Neural cell (in vitro differentiated cells): ENCODE data around the gene BRCA2. TPM values are rescaled to one million over a fixed set of nuclear protein-coding genes. Genes with fewer than 3 reads are reported as not detected.

Source experiments
- H2AFZ ChIP-seq: fragments of 200-600, 300-800 bp; sonication (generic), shearing (Covaris generic); 2 replicates; pipeline ENCODE4 v1.6.0; 2014; ENCODE audit warnings: low read depth, mild to moderate bottlenecking, antibody characterized with exemption, low read length, moderate library complexity
- H3F3A ChIP-seq: fragments of 200-600 bp; shearing (Covaris generic); 2 replicates; pipeline ENCODE4 v1.6.1; 2016; ENCODE audit warnings: mild to moderate bottlenecking, moderate library complexity, mixed read lengths, antibody characterized with exemption, low read length; ENCODE audit not compliant: insufficient read depth, poor library complexity, severe bottlenecking
- H3K27ac ChIP-seq: fragments of 200-600, 300-800 bp; sonication (generic), shearing (Covaris generic); 2 replicates; pipeline ENCODE4 v1.5.1; 2014; ENCODE audit warnings: mild to moderate bottlenecking, low read length, moderate library complexity
- H3K27me3 ChIP-seq: fragments of 300-800, 200-600 bp; sonication (generic), shearing (Covaris generic); 2 replicates; pipeline ENCODE4 v1.6.0; 2014; ENCODE audit warnings: mild to moderate bottlenecking, low read depth, low read length, moderate library complexity; ENCODE audit not compliant: insufficient read depth
- H3K36me3 ChIP-seq: fragments of 300-800, 200-600 bp; sonication (generic), shearing (Covaris generic); 2 replicates; pipeline ENCODE4 v1.5.1; 2014; ENCODE audit warnings: mild to moderate bottlenecking, antibody characterized with exemption, low read length, moderate library complexity; ENCODE audit not compliant: insufficient read depth
- H3K4me2 ChIP-seq: fragments of 300-800, 200-600 bp; sonication (generic), shearing (Covaris generic); 2 replicates; pipeline ENCODE4 v1.6.0; 2014; ENCODE audit warnings: mild to moderate bottlenecking, low read length
- H3K4me3 ChIP-seq: fragments of 300-800, 200-600 bp; sonication (generic), shearing (Covaris generic); 2 replicates; pipeline ENCODE4 v1.5.1; 2014; ENCODE audit warnings: mild to moderate bottlenecking, low read length, moderate library complexity
- H3K79me2 ChIP-seq: fragments of 200-600 bp; shearing (Covaris generic); replicated peaks from 2 replicates; pipeline ENCODE4 v1.6.0; 2014; ENCODE audit warnings: mild to moderate bottlenecking, low read length, moderate library complexity; ENCODE audit not compliant: insufficient read depth
- H3K9ac ChIP-seq: fragments of 300-800, 200-600 bp; sonication (generic), shearing (Covaris generic); 2 replicates; pipeline ENCODE4 v1.6.1; 2016; ENCODE audit warnings: mild to moderate bottlenecking, low read length, mixed read lengths
- H3K9me2 ChIP-seq: fragments of 200-600 bp; shearing (Covaris generic); 2 replicates; pipeline ENCODE4 v1.6.1; 2016; ENCODE audit warnings: mild to moderate bottlenecking, low read length, mixed read lengths; ENCODE audit not compliant: insufficient read depth
- H3K9me3 ChIP-seq: fragments of 200-600, 300-800 bp; sonication (generic), shearing (Covaris generic); 2 replicates; pipeline ENCODE4 v1.6.1; 2016; ENCODE audit warnings: mild to moderate bottlenecking, mixed run types, low read length, moderate library complexity, mixed read lengths
- H4K20me1 ChIP-seq: fragments of 200-600 bp; shearing (Covaris generic); 2 replicates; pipeline ENCODE4 v1.6.1; 2016; ENCODE audit warnings: mild to moderate bottlenecking, mixed run types; ENCODE audit not compliant: insufficient read depth
- EP300 ChIP-seq: fragments of 450-650 bp; conservative IDR thresholded peaks from 2 replicates; pipeline ENCODE4 v1.6.1; 2014; ENCODE audit warnings: antibody characterized with exemption, mild to moderate bottlenecking, moderate library complexity; ENCODE audit not compliant: poor library complexity, severe bottlenecking
- EZH2 ChIP-seq: fragments of 200-600, 300-800 bp; shearing (Covaris generic), sonication (generic); IDR thresholded peaks from 2 replicates; pipeline ENCODE4 v1.6.1; 2014; ENCODE audit warnings: antibody characterized with exemption, low read length, borderline replicate concordance, mild to moderate bottlenecking; ENCODE audit not compliant: insufficient read depth, poor library complexity, severe bottlenecking
- MXI1 ChIP-seq: fragments of 450-650 bp; conservative IDR thresholded peaks from 2 replicates; pipeline ENCODE4 v1.6.1; 2014; ENCODE audit warnings: antibody characterized with exemption, mild to moderate bottlenecking; ENCODE audit not compliant: poor library complexity, severe bottlenecking
- POLR2AphosphoS5 ChIP-seq: IDR thresholded peaks from 2 replicates; pipeline ENCODE4 v1.6.1; 2012
- RAD21 ChIP-seq: fragments of 450-650 bp; conservative IDR thresholded peaks from 2 replicates; pipeline ENCODE4 v1.6.1; 2014; ENCODE audit warnings: antibody characterized with exemption, mild to moderate bottlenecking, moderate library complexity
- SMC3 ChIP-seq: fragments of 450-650 bp; conservative IDR thresholded peaks from 2 replicates; pipeline ENCODE4 v1.6.1; 2014; ENCODE audit warnings: antibody characterized with exemption, mild to moderate bottlenecking, moderate library complexity; ENCODE audit not compliant: poor library complexity
- TAF1 ChIP-seq: IDR thresholded peaks from 2 replicates; pipeline ENCODE4 v1.6.1; 2012; ENCODE audit warnings: low read depth
- polyA plus RNA-seq: library from polyadenylated mRNA; depleted of rRNA; stranded (reverse); fragments of >200 nt; gene quantifications from 2 replicates; pipeline ENCODE4 v1.2.3, GENCODE V29; 2014
- TF ChIP-seq, protein P1 (sequence below): fragments of 450-650 bp; IDR thresholded peaks from 2 replicates; pipeline ENCODE4 v1.5.1; 2014; ENCODE audit warnings: antibody characterized with exemption, mild to moderate bottlenecking, moderate library complexity; ENCODE audit not compliant: poor library complexity, severe bottlenecking
- TF ChIP-seq, protein P2 (sequence below): IDR thresholded peaks from 2 replicates; pipeline ENCODE4 v1.6.1; 2012; ENCODE audit warnings: borderline replicate concordance

Gene BRCA2
- polyA plus RNA-seq, 1 donor from 2014 or later = 0.11 TPM

DNA sequence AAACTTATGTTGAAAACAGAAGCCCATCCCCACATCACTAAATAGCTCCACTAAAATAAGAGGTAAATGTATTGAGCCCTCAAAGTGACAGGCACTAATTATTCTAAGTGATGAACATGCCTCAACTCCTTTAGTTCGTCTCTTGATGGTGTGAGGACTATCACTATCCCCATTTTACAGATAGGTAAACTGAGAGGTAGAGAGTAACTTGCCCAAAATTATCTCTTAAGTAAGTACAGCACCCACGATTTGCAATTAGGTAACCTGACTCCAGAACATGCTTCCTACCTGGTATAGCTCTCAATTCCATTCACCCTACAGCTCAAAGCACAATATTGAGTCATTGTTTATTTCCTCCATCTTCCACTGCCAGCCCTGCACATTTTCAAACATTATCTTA, 12.8 kb upstream of the BRCA2 start:
- Histone ChIP-seq H3K4me3 (no peak overlapping the region), H3K9me2 (no peaks in the 10 kb centered on the region), H3K9me3 (no peaks in the 10 kb centered on the region), H3F3A (no peaks in the 10 kb centered on the region), H3K27me3 (no peaks in the 10 kb centered on the region), H4K20me1 (no peaks in the 10 kb centered on the region), H3K79me2 (no peaks in the 10 kb centered on the region), H3K4me2 (no peak overlapping the region), H2AFZ (no peak overlapping the region), H3K27ac (no peak overlapping the region), H3K9ac (no peak overlapping the region), H3K36me3 (no peaks in the 10 kb centered on the region)
- TF ChIP-seq POLR2AphosphoS5 (no peak), RAD21 (no peak), EP300 (no peak), EZH2 (no peak), SMC3 (no peak), TAF1 (no peak), MXI1 (no peak)
- TF ChIP-seq, protein P1, sequence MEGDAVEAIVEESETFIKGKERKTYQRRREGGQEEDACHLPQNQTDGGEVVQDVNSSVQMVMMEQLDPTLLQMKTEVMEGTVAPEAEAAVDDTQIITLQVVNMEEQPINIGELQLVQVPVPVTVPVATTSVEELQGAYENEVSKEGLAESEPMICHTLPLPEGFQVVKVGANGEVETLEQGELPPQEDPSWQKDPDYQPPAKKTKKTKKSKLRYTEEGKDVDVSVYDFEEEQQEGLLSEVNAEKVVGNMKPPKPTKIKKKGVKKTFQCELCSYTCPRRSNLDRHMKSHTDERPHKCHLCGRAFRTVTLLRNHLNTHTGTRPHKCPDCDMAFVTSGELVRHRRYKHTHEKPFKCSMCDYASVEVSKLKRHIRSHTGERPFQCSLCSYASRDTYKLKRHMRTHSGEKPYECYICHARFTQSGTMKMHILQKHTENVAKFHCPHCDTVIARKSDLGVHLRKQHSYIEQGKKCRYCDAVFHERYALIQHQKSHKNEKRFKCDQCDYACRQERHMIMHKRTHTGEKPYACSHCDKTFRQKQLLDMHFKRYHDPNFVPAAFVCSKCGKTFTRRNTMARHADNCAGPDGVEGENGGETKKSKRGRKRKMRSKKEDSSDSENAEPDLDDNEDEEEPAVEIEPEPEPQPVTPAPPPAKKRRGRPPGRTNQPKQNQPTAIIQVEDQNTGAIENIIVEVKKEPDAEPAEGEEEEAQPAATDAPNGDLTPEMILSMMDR = no peak
- TF ChIP-seq, protein P2, sequence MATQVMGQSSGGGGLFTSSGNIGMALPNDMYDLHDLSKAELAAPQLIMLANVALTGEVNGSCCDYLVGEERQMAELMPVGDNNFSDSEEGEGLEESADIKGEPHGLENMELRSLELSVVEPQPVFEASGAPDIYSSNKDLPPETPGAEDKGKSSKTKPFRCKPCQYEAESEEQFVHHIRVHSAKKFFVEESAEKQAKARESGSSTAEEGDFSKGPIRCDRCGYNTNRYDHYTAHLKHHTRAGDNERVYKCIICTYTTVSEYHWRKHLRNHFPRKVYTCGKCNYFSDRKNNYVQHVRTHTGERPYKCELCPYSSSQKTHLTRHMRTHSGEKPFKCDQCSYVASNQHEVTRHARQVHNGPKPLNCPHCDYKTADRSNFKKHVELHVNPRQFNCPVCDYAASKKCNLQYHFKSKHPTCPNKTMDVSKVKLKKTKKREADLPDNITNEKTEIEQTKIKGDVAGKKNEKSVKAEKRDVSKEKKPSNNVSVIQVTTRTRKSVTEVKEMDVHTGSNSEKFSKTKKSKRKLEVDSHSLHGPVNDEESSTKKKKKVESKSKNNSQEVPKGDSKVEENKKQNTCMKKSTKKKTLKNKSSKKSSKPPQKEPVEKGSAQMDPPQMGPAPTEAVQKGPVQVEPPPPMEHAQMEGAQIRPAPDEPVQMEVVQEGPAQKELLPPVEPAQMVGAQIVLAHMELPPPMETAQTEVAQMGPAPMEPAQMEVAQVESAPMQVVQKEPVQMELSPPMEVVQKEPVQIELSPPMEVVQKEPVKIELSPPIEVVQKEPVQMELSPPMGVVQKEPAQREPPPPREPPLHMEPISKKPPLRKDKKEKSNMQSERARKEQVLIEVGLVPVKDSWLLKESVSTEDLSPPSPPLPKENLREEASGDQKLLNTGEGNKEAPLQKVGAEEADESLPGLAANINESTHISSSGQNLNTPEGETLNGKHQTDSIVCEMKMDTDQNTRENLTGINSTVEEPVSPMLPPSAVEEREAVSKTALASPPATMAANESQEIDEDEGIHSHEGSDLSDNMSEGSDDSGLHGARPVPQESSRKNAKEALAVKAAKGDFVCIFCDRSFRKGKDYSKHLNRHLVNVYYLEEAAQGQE = no peak

DNA sequence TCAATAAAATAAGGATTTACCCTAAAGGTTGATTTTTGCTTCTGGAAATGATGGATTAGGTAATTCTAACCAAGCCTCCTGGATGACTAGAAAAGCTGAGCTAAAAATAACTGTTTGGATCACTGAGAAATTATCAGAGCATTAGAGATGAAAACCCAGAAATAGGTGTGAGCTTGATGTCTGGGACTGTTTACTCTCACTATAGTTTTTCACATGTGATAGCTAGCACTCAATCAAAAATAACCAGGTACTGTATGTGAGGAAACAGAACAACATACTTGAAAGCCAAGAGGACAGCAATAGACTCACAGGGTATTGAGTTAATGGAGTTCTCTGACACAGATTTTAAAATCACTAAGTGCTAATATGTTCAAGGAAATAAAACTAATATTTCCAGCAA, 9.7 kb upstream of the BRCA2 start:
- no peaks in the 10 kb centered on the region for H3F3A ChIP-seq
- no peaks in the 10 kb centered on the region for H3K9me2 ChIP-seq
- H3K36me3 ChIP-seq = no peaks in the 10 kb centered on the region
- H4K20me1 ChIP-seq = no peaks in the 10 kb centered on the region
- no peaks in the 10 kb centered on the region for H3K79me2 ChIP-seq
- no peak overlapping the region for H3K9ac ChIP-seq
- TF ChIP-seq MXI1 (no peak), TAF1 (no peak), RAD21 (no peak), EZH2 (no peak), EP300 (no peak), POLR2AphosphoS5 (no peak)
- TF ChIP-seq, protein P1 = no peak
- no peak overlapping the region for H3K4me2 ChIP-seq
- no peak overlapping the region for H2AFZ ChIP-seq
- H3K9me3 ChIP-seq = no peaks in the 10 kb centered on the region
- H3K4me3 ChIP-seq = no peak overlapping the region
- H3K27ac ChIP-seq = no peak overlapping the region
- no peaks in the 10 kb centered on the region for H3K27me3 ChIP-seq
